GM13976 (cell line): ENCODE measurements around the gene IFT80.

Experiments
- DNase-seq: peaks from one replicate; pipeline ENCODE4 v3.0.0; 2012; ENCODE audit warnings: low spot score
- in situ Hi-C: fragments of 300-500 bp; cut with MboI; formaldehyde crosslinking; loops from one replicate; pipeline ENCODE4 v1.12.0; 2022; ENCODE audit warnings: low sequenced_read_pairs, mixed read lengths, inconsistent platforms; ENCODE audit not compliant: unreplicated experiment
- TF ChIP-seq, protein P1 (sequence below): IDR thresholded peaks from 2 replicates; pipeline ENCODE4 v1.5.1; 2012; ENCODE audit warnings: borderline replicate concordance, mild to moderate bottlenecking; ENCODE audit not compliant: insufficient read depth; ENCODE audit errors: extremely low read depth, missing control alignments, control extremely low read depth

The IFT80 gene

DNA sequence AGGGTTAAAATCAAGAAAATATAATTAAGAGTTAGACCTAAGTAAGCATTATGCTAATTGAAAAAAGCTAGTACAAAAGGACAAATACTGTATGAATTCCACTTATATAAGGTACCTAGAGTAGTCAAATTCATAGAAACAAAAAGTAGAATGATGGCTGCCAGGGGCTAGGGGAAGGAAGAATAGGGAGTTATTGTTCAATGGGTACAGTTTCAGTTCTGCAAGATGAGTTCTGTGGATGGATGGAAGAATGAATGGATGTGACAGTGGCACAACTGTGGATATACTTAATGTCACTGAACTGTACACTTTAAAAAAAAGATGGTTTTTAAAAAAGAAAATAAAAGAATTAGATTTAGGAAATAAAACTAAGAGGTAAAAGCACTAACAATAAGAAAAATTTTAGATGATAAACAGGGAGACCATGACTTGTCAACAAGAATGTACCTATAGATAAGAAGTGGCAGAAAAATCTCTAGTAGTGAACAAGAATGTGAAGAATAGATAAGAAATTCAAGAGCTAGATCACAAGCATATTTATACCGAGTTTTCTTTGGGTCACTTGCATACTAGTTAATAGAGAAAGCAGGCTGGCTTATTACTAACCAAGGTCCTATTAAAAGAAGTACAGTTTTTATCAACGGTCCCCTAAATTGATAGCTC is 5.5 kb downstream of the IFT80 start:
- TF ChIP-seq, protein P1, sequence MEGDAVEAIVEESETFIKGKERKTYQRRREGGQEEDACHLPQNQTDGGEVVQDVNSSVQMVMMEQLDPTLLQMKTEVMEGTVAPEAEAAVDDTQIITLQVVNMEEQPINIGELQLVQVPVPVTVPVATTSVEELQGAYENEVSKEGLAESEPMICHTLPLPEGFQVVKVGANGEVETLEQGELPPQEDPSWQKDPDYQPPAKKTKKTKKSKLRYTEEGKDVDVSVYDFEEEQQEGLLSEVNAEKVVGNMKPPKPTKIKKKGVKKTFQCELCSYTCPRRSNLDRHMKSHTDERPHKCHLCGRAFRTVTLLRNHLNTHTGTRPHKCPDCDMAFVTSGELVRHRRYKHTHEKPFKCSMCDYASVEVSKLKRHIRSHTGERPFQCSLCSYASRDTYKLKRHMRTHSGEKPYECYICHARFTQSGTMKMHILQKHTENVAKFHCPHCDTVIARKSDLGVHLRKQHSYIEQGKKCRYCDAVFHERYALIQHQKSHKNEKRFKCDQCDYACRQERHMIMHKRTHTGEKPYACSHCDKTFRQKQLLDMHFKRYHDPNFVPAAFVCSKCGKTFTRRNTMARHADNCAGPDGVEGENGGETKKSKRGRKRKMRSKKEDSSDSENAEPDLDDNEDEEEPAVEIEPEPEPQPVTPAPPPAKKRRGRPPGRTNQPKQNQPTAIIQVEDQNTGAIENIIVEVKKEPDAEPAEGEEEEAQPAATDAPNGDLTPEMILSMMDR: no peak
- in situ Hi-C loops: no loop called here
- DNase-seq: no peak

DNA sequence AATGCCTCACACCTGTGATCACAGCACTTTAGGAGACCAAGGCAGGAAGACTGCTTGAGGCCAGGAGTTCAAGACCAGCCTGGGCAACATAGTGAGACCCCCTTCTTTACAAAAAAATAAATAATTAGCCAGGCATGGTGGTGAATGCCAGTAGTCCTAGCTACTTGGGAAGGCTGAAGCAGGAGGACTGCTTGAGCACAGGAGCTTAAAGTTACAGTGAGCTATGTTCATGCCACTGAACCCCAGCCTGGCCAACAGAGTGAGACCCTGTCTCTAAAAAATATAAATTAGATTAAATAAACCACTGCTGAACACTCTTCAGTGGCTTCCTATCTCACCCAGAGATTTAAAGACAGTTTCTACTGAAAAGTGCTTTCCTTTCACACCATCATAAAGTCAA is 6.2 kb downstream of the IFT80 start:
- in situ Hi-C loops: no loop called here
- no peak for DNase-seq
- TF ChIP-seq, protein P1: no peak

DNA sequence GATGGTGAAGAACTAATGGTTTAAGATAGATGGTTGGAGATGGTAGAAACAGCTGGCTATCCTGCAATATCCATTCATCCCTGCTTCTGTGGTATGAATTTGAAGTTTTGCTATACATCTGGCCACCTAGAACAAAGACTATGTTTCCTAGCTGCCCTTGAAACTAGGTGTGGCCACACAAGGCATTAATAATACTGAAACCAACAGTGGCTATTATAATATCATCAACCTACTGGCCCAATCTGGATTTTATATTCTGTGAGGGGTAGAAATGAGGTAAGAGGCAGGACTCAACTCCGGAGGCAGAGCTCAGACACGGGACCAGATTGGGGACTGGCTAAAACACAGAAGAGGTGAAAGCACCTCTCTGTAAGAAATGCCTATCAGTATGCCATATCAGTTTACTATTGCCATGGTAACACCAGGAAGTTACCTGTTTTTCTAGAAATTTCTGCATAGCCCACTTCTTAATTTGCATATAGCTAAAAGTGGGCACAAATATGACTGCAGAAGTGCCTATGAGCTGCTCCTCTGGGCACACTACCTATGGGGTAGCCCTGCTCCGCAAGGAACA is 8.4 kb downstream of the IFT80 start:
- in situ Hi-C loops: no loop called here
- no peak for DNase-seq
- TF ChIP-seq, protein P1: no peak

DNA sequence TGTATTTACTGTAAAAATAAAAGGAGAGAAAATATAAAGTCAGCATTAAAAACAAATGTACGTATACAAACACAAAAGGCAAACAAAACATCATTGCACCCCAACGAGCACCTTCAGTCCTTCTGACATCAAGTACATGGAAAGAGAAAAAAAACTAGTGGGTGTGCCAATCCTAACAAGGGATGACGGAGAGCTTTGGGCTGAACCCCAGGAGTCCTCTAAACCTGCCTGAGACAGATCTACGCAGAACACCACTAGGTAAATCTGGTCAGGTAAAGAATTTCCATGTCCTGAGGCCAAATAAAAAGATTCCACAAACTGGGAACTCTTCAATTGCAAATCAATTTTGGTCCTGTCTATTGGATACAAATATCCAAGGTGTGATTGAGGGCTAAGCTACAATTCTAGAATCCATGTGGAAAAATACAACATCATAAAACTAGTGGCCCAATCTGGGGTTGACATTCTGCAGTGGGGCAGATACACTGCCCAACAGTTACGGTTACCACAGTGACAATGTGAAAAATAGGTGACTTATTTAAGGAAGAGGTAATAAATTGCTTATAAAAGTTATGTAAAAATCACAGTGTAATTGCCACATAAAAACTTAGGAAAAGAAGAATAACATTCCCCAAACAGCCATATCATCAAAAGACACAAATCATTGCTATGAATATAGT is 14.2 kb downstream of the IFT80 start:
- TF ChIP-seq, protein P1: no peak
- DNase-seq: no peak
- in situ Hi-C loops: no loop called here

DNA sequence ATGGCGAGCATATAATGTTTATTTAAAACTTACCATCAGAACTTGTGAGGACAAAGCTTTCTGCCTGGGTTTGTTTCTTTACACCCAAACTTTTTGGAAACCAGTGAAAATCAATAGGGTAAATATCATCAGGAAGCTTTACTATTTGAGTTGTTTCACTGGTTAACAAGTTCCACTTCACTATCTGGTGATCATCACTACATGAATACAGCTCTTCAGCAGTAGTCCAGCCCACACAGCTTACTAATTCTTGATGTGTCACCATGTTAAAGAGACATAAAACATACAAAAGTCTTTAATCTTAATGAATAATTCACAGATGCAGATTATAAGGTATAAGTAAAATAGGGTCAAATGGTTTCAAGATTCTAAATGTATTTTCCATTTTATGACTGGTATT is 17.6 kb downstream of the IFT80 start:
- in situ Hi-C loops: no loop called here
- no peak for DNase-seq
- TF ChIP-seq, protein P1: no peak

DNA sequence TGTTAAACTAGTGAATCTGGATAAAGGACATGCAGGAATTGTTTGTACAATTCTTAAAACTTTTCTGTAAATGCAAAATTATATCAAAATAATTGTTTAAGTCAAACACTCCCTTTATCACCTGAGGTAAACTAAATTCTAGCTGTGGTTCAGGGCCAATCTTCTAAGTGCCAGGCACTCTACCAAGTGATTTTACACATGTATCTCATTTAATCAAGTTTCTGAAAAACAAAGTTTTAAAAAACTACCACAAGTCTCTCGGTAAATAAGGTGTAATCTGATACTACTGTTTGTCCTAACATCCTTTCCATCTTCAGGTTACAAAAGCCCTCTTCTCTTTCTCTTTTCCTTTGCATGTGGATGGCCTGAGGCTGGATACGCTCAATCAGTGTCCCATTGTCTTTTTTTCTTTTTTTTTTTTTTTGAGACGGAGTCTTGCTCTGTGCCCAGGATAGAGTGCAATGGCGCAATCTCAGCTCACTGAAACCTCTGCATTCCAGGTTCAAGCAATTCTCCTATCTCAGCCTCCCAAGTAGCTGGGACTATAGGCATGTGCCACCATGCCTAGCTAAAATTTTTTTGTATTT is 19.3 kb downstream of the IFT80 start:
- in situ Hi-C loops: no loop called here
- no peak for DNase-seq
- TF ChIP-seq, protein P1: no peak
